NCI-H446 treated with DMSO at 0.1 percent for 48 hours (cell line): Measurements from ENCODE around the gene PRR29.

ENCODE experiments used
- DNase-seq: peaks from one replicate; lab custom pipeline; 2025; lab: John Stamatoyannopoulos, UW

PRR29 gene

GRCh38 chr17:64042700-64043485 is 44.7 kb downstream of the PRR29 start:
- DNase-seq: no peak

DNA sequence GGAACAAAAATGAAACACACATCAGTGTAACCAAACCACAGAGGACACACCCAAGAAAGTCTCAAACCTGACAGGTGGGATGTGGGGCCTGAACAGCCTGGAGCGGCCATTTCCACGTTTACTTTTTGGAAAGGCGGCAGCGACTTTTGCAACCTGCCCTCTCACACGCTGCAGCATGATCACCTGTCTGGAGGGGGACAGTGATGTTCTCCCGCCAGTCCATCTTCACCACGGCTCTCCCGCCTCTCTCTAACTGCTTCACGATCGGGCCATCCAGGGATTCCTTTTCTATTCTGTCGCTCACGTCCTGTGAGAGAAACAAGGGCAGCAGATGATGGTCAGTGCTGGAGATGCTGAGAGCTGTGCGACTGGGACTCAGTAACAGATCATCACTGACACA is 47.0 kb downstream of the PRR29 start:
- no peak for DNase-seq

- DNase-seq: no peak
Measured at GRCh38 chr17:64048805-64049204, 50.7 kb downstream of the PRR29 start.

- DNase-seq: no peak
Measured at GRCh38 chr17:64051153-64051552, 53.0 kb downstream of the PRR29 start.

GRCh38 chr17:64053101-64053500 is 55.0 kb downstream of the PRR29 start:
- no peak for DNase-seq
